ENCODE measurements around the gene IDI1.
"Not testable (repeated sequence)": the region's sequence is repeated elsewhere in the genome, so short reads cannot be mapped to it uniquely, and the experiment has no call there.

Gene IDI1

GRCh38 chr10:1048732-1049424, at the start of gene IDI1:
IDI1 (minus strand) TSS chr10:1049119; CDS start chr10:1049003, 116 bp downstream.
- DNase-seq (ENCODE audit: low spot score), result peak; percentile 95

GRCh38 chr10:1097436-1097835, 48.5 kb upstream of the IDI1 start:
- DNase-seq (ENCODE audit: low spot score), result no peak

GRCh38 chr10:1096287-1096889, 47.5 kb upstream of the IDI1 start:
- DNase-seq (ENCODE audit: low spot score), result no peak

- DNase-seq (ENCODE audit: low spot score), result no peak
Measured at GRCh38 chr10:1095498-1095897, 46.6 kb upstream of the IDI1 start.

GRCh38 chr10:1094112-1095057, 45.5 kb upstream of the IDI1 start:
- no peak for DNase-seq (ENCODE audit: low spot score)

- DNase-seq (ENCODE audit: low spot score), result no peak
Measured at GRCh38 chr10:1093696-1094095, 44.8 kb upstream of the IDI1 start.

- no peak for DNase-seq (ENCODE audit: low spot score)
Measured at GRCh38 chr10:1090696-1091095, 41.8 kb upstream of the IDI1 start.

GRCh38 chr10:1089017-1089689, 40.2 kb upstream of the IDI1 start:
- no peak for DNase-seq (ENCODE audit: low spot score)

- DNase-seq (ENCODE audit: low spot score), result no peak
Measured at GRCh38 chr10:1086787-1087186, 37.9 kb upstream of the IDI1 start.

GRCh38 chr10:1085258-1085657, 36.3 kb upstream of the IDI1 start:
- DNase-seq (ENCODE audit: low spot score), result no peak

GRCh38 chr10:1084011-1084950, 35.4 kb upstream of the IDI1 start:
- no peak for DNase-seq (ENCODE audit: low spot score)

GRCh38 chr10:1083581-1083980, 34.7 kb upstream of the IDI1 start:
- no peak for DNase-seq (ENCODE audit: low spot score)

GRCh38 chr10:1078668-1079067, 29.7 kb upstream of the IDI1 start:
- DNase-seq (ENCODE audit: low spot score), result no peak

- peak; percentile 20 for DNase-seq (ENCODE audit: low spot score)
Measured at GRCh38 chr10:1074748-1075308, 25.9 kb upstream of the IDI1 start.

- no peak for DNase-seq (ENCODE audit: low spot score)
Measured at GRCh38 chr10:1074052-1074747, 25.3 kb upstream of the IDI1 start.

GRCh38 chr10:1070919-1071318, 22.0 kb upstream of the IDI1 start:
- DNase-seq (ENCODE audit: low spot score), result no peak

GRCh38 chr10:1068380-1069361, 19.8 kb upstream of the IDI1 start:
- no peak for DNase-seq (ENCODE audit: low spot score)

- DNase-seq (ENCODE audit: low spot score), result not testable (repeated sequence)
Measured at GRCh38 chr10:1066734-1067133, 17.8 kb upstream of the IDI1 start.

GRCh38 chr10:1064964-1065247, 16.0 kb upstream of the IDI1 start:
- no peak for DNase-seq (ENCODE audit: low spot score)

All from hematopoietic multipotent progenitor cell treated with erythropoietin and hydrocortisone succinate and interleukin-3 and kit ligand, for 15 days (in vitro differentiated cells).